Body of pancreas (tissue), 4 donors: ENCODE data around the gene RPS6KA5. TPM values are rescaled to one million over a fixed set of nuclear protein-coding genes. Genes with fewer than 3 reads are reported as not detected.
"Not testable (repeated sequence)": the region's sequence is repeated elsewhere in the genome, so short reads cannot be mapped to it uniquely, and the experiment has no call there.

Experiments
- ATAC-seq: fragments of 150-250 bp; one replicate; pipeline ENCODE4 v1.9.1; 2016
- DNase-seq, 4 donors: peaks; one replicate each; pipeline ENCODE4 v3.0.0-alpha.2; 2019
- H3K27ac ChIP-seq, 4 donors: fragments of 200-600 bp; sonication (generic); 1 replicate in 3 of 4; 2 replicates in 1 of 4; pipeline versions ENCODE4 v1.5.1 to v1.6.1; 2016 to 2019; ENCODE audit warnings: mild to moderate bottlenecking in 1 of 4, mixed read lengths in 1 of 4, moderate library complexity in 1 of 4
- H3K27me3 ChIP-seq, 2 donors: fragments of 200-600 bp; sonication (generic); one replicate each; pipeline ENCODE4 v1.6.0; 2016; ENCODE audit warnings: mild to moderate bottlenecking in 1 of 2
- H3K36me3 ChIP-seq, 2 donors: fragments of 200-600 bp; sonication (generic); replicated peaks in 1 of 2; 2 replicates each; pipeline ENCODE4 v1.5.1; 2016; ENCODE audit warnings: low read depth in 2 of 2; ENCODE audit not compliant: insufficient read depth in 1 of 2
- H3K4me1 ChIP-seq: fragments of 200-600 bp; sonication (generic); one replicate; pipeline ENCODE4 v1.6.0; 2016
- H3K4me3 ChIP-seq, 2 donors: fragments of 200-600 bp; sonication (generic); 1 replicate in 1 of 2; 2 replicates in 1 of 2; pipeline ENCODE4 v1.5.1; 2016 to 2019
- H3K9me3 ChIP-seq, 3 donors: fragments of 200-600 bp; sonication (generic); 1 replicate in 2 of 3; 2 replicates in 1 of 3; pipeline ENCODE4 v1.5.1; 2016
- POLR2A ChIP-seq, 3 donors: fragments of 450-650 bp; IDR thresholded peaks; one replicate each; pipeline ENCODE4 v1.6.1; 2016; ENCODE audit warnings: antibody characterized with exemption in 3 of 3, mild to moderate bottlenecking in 2 of 3
- WGBS, 2 donors: methylation state at CpG; one replicate each; pipeline ENCODE4 v1.1.5; 2017; 5-methylcytosine and 5-hydroxymethylcytosine counted together
- intact Hi-C: fragments of 100-400 bp; cut with DNase I; formaldehyde crosslinking; loops from one replicate; pipeline ENCODE4 v1.15.1; 2023
- total RNA-seq, 2 donors: library from RNA; depleted of rRNA; stranded (reverse); fragments of >200 nt; gene quantifications; one replicate each; pipeline ENCODE4 v1.1.0, GENCODE V29; 2016
- TF ChIP-seq, protein P1 (sequence below), 7 experiments: fragments of 450-650 bp in 4 of 7; fragments of 200-600 bp in 3 of 7; sonication (generic) in 3 of 7; IDR thresholded peaks; one replicate each; pipeline ENCODE4 v1.5.1; 2016 to 2019; ENCODE audit warnings: antibody characterized with exemption in 7 of 7

RPS6KA5 gene
- total RNA-seq, 2 donors from 2014 or later = 0.66 to 2.9 TPM

DNA sequence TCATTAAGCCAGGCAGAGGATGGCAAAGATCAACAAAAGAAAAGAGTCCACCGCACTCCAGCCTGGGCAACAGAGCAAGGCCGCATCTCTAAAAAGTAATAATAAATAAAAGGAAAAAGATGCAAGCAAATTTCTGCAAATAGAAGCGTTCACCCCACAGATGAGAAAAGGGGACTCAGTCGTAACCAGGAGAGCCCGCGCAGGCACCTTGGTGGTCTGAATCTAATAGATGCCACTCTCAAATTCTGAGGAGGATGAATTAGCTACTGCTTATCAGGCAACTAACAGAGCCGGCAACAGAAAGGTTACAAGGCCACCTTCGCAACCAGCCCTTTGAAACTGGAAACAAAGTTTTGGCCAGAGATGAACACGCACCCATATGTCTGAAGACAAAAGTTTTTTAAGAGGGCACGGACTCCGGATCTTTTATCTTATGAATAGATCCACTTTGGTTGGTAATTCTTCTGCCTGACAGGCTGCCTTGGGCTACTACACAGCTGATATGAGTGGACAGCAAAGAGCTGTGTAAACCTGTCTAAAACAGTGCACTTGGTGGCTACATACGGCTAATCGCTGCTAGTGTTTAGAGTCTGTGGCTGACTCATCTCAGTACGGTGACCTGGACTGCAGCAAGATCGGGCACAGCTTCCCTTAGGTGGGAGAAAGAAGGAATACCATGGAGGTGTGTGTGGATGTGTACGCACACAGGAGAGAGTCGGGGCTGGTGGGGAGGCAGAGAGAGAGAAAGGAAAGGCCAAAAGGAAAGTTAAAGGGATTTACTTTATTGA is 211.3 kb downstream of the RPS6KA5 start:
- TF ChIP-seq, protein P1, sequence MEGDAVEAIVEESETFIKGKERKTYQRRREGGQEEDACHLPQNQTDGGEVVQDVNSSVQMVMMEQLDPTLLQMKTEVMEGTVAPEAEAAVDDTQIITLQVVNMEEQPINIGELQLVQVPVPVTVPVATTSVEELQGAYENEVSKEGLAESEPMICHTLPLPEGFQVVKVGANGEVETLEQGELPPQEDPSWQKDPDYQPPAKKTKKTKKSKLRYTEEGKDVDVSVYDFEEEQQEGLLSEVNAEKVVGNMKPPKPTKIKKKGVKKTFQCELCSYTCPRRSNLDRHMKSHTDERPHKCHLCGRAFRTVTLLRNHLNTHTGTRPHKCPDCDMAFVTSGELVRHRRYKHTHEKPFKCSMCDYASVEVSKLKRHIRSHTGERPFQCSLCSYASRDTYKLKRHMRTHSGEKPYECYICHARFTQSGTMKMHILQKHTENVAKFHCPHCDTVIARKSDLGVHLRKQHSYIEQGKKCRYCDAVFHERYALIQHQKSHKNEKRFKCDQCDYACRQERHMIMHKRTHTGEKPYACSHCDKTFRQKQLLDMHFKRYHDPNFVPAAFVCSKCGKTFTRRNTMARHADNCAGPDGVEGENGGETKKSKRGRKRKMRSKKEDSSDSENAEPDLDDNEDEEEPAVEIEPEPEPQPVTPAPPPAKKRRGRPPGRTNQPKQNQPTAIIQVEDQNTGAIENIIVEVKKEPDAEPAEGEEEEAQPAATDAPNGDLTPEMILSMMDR (IDR thresholded peaks at IDR 0.05) = no peak
- no peak for TF ChIP-seq POLR2A (IDR thresholded peaks at IDR 0.05)
- Histone ChIP-seq H3K27me3 (no peaks in the 10 kb centered on the region), H3K9me3 (no peaks in the 10 kb centered on the region), H3K36me3 (no peaks in the 10 kb centered on the region), H3K4me1 (no peaks in the 10 kb centered on the region), H3K27ac (no peak overlapping the region), H3K4me3 (no peak overlapping the region)
- ATAC-seq (no peak), DNase-seq (no peak)
- 79 to 83% methylated on average over 17 of the region's 17 CpGs for WGBS, 2 donors
- intact Hi-C loops = no loop called here

DNA sequence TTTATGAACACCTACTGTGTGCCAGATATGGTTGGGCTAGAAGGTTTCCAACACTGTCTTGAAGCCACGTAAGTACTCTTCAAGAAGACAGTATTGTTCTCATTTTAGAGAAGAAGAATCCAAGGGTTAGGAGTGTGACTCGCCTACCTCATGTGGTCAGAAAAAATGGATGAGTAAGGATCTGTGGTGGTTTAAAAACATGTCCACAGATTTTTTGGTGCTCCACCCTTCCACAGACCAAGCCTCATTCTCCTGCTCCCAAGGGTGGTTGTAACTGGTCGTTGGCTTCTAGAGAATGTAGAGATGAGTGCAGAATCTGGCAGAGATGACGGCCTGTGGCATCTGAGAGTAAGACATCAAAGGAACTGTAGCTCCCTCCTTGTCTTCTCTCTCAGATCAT is 213.9 kb downstream of the RPS6KA5 start:
- Histone ChIP-seq H3K27ac (no peak overlapping the region), H3K4me3 (no peak overlapping the region), H3K27me3 (no peaks in the 10 kb centered on the region), H3K9me3 (no peaks in the 10 kb centered on the region), H3K36me3 (no peaks in the 10 kb centered on the region), H3K4me1 (no peaks in the 10 kb centered on the region)
- intact Hi-C loops = no loop called here
- no peak for ATAC-seq
- TF ChIP-seq, protein P1 (IDR thresholded peaks at IDR 0.05) = no peak
- TF ChIP-seq POLR2A (IDR thresholded peaks at IDR 0.05) = no peak
- DNase-seq = no peak
- 72 to 76% methylated on average over 4 of the region's 4 CpGs for WGBS, 2 donors

DNA sequence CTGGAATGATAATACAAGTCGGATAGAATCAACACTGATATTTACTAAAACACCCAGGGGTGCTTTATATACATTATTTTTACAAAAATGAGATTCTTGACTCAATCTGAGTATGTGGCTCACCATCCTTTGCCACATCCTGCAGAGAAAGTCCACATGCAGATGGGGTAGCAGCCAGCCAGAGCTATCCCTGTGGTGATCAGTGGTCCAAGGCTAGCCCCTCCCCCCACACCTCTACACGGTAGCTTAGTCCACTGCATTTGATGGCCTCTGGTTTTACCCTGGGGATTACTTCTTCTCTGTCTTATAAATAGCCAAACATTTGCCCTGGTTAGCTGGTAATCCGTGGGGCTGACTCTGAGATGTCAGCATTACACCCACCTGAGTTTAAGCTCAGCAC is 216.1 kb downstream of the RPS6KA5 start:
- Histone ChIP-seq H3K4me1 (no peaks in the 10 kb centered on the region), H3K9me3 (no peaks in the 10 kb centered on the region), H3K27me3 (no peaks in the 10 kb centered on the region), H3K36me3 (no peaks in the 10 kb centered on the region), H3K4me3 (no peak overlapping the region), H3K27ac (no peak overlapping the region)
- no peak for TF ChIP-seq POLR2A (IDR thresholded peaks at IDR 0.05)
- TF ChIP-seq, protein P1 (IDR thresholded peaks at IDR 0.05) = no peak
- DNase-seq (no peak), ATAC-seq (no peak)
- intact Hi-C loops = no loop called here
- WGBS, 2 donors = 83 to 84% methylated on average over 3 of the region's 3 CpGs

DNA sequence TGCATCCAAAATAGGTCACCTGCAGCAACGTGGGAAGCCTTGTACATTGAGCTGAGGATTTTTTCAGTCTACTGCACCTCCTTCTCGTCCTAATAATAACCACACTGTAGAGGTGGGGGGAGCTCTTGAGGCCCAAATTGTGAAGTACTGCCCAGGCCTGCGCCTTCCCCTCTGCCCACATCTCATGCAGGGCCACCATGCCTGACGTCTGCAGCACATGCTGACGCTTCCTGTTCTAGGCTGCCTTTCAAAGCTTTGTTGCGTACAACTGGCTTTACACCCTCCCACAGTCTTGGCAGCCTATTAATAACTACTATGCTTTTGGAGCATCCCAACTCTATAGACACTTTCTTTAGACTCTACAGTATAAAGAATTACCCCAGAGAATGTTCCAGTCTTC is 217.7 kb downstream of the RPS6KA5 start:
- no peaks in the 10 kb centered on the region for H3K36me3 ChIP-seq
- TF ChIP-seq, protein P1 (IDR thresholded peaks at IDR 0.05) = no peak
- no peak for TF ChIP-seq POLR2A (IDR thresholded peaks at IDR 0.05)
- H3K4me1 ChIP-seq = no peaks in the 10 kb centered on the region
- ATAC-seq = no peak
- no peak for DNase-seq
- 77 to 79% methylated on average over 5 to 6 of the region's 6 CpGs for WGBS, 2 donors
- intact Hi-C loops = no loop called here
- no peak overlapping the region for H3K4me3 ChIP-seq
- no peaks in the 10 kb centered on the region for H3K27me3 ChIP-seq
- H3K9me3 ChIP-seq = no peaks in the 10 kb centered on the region
- H3K27ac ChIP-seq = no peak overlapping the region

DNA sequence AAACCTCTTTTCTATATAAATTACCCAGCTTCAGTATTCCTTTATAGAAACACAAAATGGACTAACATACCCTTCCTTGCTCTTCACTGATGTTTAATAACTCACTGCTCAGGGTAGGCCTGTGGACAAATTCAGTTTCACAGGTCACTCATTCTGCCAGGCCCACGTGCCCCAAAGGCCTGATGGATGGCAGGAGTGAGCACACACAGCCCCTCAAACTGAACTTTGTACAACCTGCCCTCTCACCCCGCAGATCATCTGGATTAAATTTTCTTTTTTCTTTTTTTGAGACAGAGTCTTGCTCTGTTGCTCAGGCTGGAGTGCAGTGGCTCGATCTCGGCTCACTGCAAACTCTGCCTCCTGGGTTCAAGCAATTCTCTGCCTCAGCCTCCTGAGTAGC is 219.8 kb downstream of the RPS6KA5 start:
- intact Hi-C loops, H3K27me3 ChIP-seq, H3K4me3 ChIP-seq, H3K27ac ChIP-seq, H3K4me1 ChIP-seq, H3K36me3 ChIP-seq, H3K9me3 ChIP-seq, DNase-seq, ATAC-seq: not testable (repeated sequence)
- WGBS, 2 donors = 90 to 94% methylated on average over 4 of the region's 4 CpGs
